SK-N-SH (cell line): Measurements from ENCODE around the gene NPY5R. TPM values are rescaled to one million over a fixed set of nuclear protein-coding genes. Genes with fewer than 3 reads are reported as not detected.

Source experiments
- CTCF ChIA-PET: fragments of 300-600, 350-600 bp; formaldehyde crosslinking; extraction: SDS; loops from one replicate; lab custom pipeline; 2021; lab: Yijun Ruan, JAX
- POLR2A ChIA-PET: fragments of 350-600 bp; sonication (Branson Sonifier 250); formaldehyde crosslinking; extraction: SDS; loops from one replicate; lab custom pipeline; 2020; ENCODE audit warnings: antibody characterized with exemption, inconsistent platforms; lab: Yijun Ruan, JAX
- DNase-seq: peaks from one replicate; pipeline ENCODE4 v3.0.0; 2012
- H2AFZ ChIP-seq: fragments of 200-600 bp; sonication (generic); 2 replicates; pipeline ENCODE4 v1.8.1; 2016; ENCODE audit warnings: antibody characterized with exemption, mild to moderate bottlenecking, low read depth
- H3F3A ChIP-seq: fragments of 200-600 bp; sonication (generic); replicated peaks from 2 replicates; pipeline ENCODE3; 2016; ENCODE audit warnings: antibody characterized with exemption, mild to moderate bottlenecking; ENCODE audit not compliant: insufficient read depth
- H3K27ac ChIP-seq, 2 experiments: fragments of 200-500 bp in 1 of 2; fragments of 200-600 bp in 1 of 2; sonication (Bioruptor generic) in 1 of 2; sonication (generic), shearing (Covaris generic) in 1 of 2; 2 replicates each; pipeline versions ENCODE4 v1.5.1 to v1.6.1; 2014 to 2016; ENCODE audit warnings: low read depth in 2 of 2, inconsistent platforms in 1 of 2, low read length in 1 of 2, mild to moderate bottlenecking in 1 of 2, mixed read lengths in 1 of 2
- H3K27me3 ChIP-seq: fragments of 200-600 bp; sonication (generic), shearing (Covaris generic); 2 replicates; pipeline ENCODE4 v1.6.1; 2016; ENCODE audit warnings: mixed run types; ENCODE audit not compliant: insufficient read depth
- H3K36me3 ChIP-seq, 2 experiments: fragments of 200-500 bp in 1 of 2; fragments of 200-600 bp in 1 of 2; sonication (Bioruptor generic) in 1 of 2; sonication (generic) in 1 of 2; replicated peaks in 1 of 2; 2 replicates each; pipeline versions ENCODE3 to v1.5.1; 2014 to 2016; ENCODE audit warnings: low read length in 1 of 2, mild to moderate bottlenecking in 1 of 2; ENCODE audit not compliant: insufficient read depth in 2 of 2, control insufficient read depth in 1 of 2
- H3K4me1 ChIP-seq, 2 experiments: fragments of 200-500 bp in 1 of 2; fragments of 200-600 bp in 1 of 2; sonication (Bioruptor generic) in 1 of 2; sonication (generic), shearing (Covaris generic) in 1 of 2; 2 replicates each; pipeline versions ENCODE4 v1.5.1 to v1.6.1; 2014 to 2016; ENCODE audit warnings: low read depth in 1 of 2, low read length in 1 of 2, mixed run types in 1 of 2; ENCODE audit not compliant: insufficient read depth in 2 of 2, control insufficient read depth in 1 of 2
- H3K4me2 ChIP-seq: fragments of 200-600 bp; sonication (generic), shearing (Covaris generic); 2 replicates; pipeline ENCODE4 v1.6.1; 2017; ENCODE audit warnings: mixed run types
- H3K4me3 ChIP-seq, 2 experiments: fragments of 200-500 bp in 1 of 2; fragments of 200-600 bp in 1 of 2; sonication (Bioruptor generic) in 1 of 2; sonication (generic), shearing (Covaris generic) in 1 of 2; 2 replicates each; pipeline versions ENCODE4 v1.5.1 to v1.8.1; 2014 to 2016; ENCODE audit warnings: low read depth in 2 of 2, inconsistent platforms in 1 of 2, low read length in 1 of 2, mild to moderate bottlenecking in 1 of 2, mixed read lengths in 1 of 2, moderate library complexity in 1 of 2
- H3K79me2 ChIP-seq: fragments of 200-600 bp; sonication (generic); 2 replicates; pipeline ENCODE4 v1.8.1; 2017; ENCODE audit warnings: mild to moderate bottlenecking; ENCODE audit not compliant: insufficient read depth
- H3K9ac ChIP-seq: fragments of 200-600 bp; sonication (generic); 2 replicates; pipeline ENCODE4 v1.6.1; 2017; ENCODE audit warnings: mixed run types
- H3K9me2 ChIP-seq: fragments of 200-600 bp; sonication (generic); 2 replicates; pipeline ENCODE4 v1.6.1; 2017; ENCODE audit warnings: mixed run types
- H3K9me3 ChIP-seq: fragments of 200-600 bp; sonication (generic); 2 replicates; pipeline ENCODE4 v1.6.1; 2017; ENCODE audit warnings: mixed run types, mild to moderate bottlenecking, moderate library complexity
- H4K20me1 ChIP-seq: fragments of 200-600 bp; sonication (generic); 2 replicates; pipeline ENCODE4 v1.6.1; 2017; ENCODE audit warnings: mild to moderate bottlenecking, mixed run types; ENCODE audit not compliant: insufficient read depth
- EP300 ChIP-seq, 2 experiments: IDR thresholded peaks; 2 replicates each; pipeline versions ENCODE4 v1.4.0 to v1.6.1; 2012; ENCODE audit warnings: borderline replicate concordance in 1 of 2, low read depth in 1 of 2, low read length in 1 of 2
- FOXM1 ChIP-seq: IDR thresholded peaks from 2 replicates; pipeline ENCODE4 v1.4.0; 2012; ENCODE audit warnings: low read depth, mild to moderate bottlenecking
- GABPA ChIP-seq: IDR thresholded peaks from 2 replicates; pipeline ENCODE4 v1.4.0; 2012; ENCODE audit warnings: low read depth, mild to moderate bottlenecking
- GATA2 ChIP-seq: sonication (generic); formaldehyde crosslinking; IDR thresholded peaks from 2 replicates; pipeline ENCODE4 v1.5.0; 2020; ENCODE audit warnings: mild to moderate bottlenecking, missing genetic modification reagents
- RAD21 ChIP-seq: IDR thresholded peaks from 2 replicates; pipeline ENCODE4 v1.6.1; 2012; ENCODE audit warnings: mild to moderate bottlenecking, low read length
- RFX5 ChIP-seq: IDR thresholded peaks from 2 replicates; pipeline ENCODE4 v1.6.1; 2012; ENCODE audit warnings: mild to moderate bottlenecking, improper control_type of control experiment, low read length
- SMC3 ChIP-seq: IDR thresholded peaks from 2 replicates; pipeline ENCODE4 v1.6.1; 2012; ENCODE audit warnings: low read depth, low read length, improper control_type of control experiment
- TAF1 ChIP-seq: IDR thresholded peaks from 2 replicates; pipeline ENCODE4 v1.6.1; 2012; ENCODE audit warnings: low read depth, mild to moderate bottlenecking, low read length, moderate library complexity, borderline replicate concordance
- TEAD4 ChIP-seq: IDR thresholded peaks from 2 replicates; pipeline ENCODE4 v1.4.0; 2012; ENCODE audit warnings: mild to moderate bottlenecking, borderline replicate concordance; ENCODE audit not compliant: insufficient read depth
- WGBS: methylation state at CpG from one replicate; pipeline ENCODE4 v1.1.6; 2017; ENCODE audit warnings: low lambda C conversion rate; 5-methylcytosine and 5-hydroxymethylcytosine counted together
- polyA plus RNA-seq, 3 experiments: library from polyadenylated mRNA; depleted of rRNA; stranded (reverse); fragments of >200 nt; gene quantifications; 2 replicates each; pipeline ENCODE4 v1.2.3, GENCODE V29; 2012
- TF ChIP-seq, protein P1 (sequence below): IDR thresholded peaks from 2 replicates; pipeline ENCODE4 v1.4.0; 2012; ENCODE audit warnings: low read depth, borderline replicate concordance
- TF ChIP-seq, protein P2 (sequence below): IDR thresholded peaks from 2 replicates; pipeline ENCODE4 v1.4.0; 2012; ENCODE audit warnings: low read depth
- TF ChIP-seq, protein P3 (sequence below): IDR thresholded peaks from 2 replicates; pipeline ENCODE4; 2012

Gene NPY5R
- polyA plus RNA-seq, 1 of the 3 experiments (the other 2 are of a cell fraction): not detected

DNA sequence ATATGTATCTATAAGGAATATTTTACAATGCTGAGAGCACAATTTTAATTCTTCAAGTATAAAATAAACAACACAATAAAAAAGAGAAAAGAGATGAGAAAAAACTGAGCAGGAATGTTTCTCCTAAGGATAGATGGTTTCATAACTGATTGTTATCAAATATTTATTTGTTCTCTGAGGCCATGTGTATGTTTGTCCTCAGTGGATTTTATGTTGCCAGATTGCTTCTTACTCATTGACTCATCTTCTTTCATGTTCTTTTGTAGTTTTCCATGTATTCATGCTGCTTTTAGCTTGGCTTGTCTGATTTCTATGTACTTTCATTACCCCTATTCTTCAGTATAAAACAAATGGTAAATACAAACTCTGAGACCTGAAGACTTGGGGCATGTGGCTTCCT, 41.2 kb downstream of the NPY5R start:
- H3K4me3 ChIP-seq: no peak overlapping the region
- no peaks in the 10 kb centered on the region for H3K4me1 ChIP-seq
- CTCF ChIA-PET: no interaction called here
- POLR2A ChIA-PET: no interaction called here
- no peak for DNase-seq
- no peak overlapping the region for H2AFZ ChIP-seq
- peaks cover 5% of the 10 kb centered on the region; the same call in 1 of the 2 replicates for H3K27me3 ChIP-seq
- H3F3A ChIP-seq: no peaks in the 10 kb centered on the region
- no peak overlapping the region for H3K27ac ChIP-seq
- TF ChIP-seq FOXM1 (no peak), RAD21 (no peak), EP300 (IDR thresholded peaks at IDR 0.05; ENCODE audit: borderline replicate concordance in 1 of 2, low read depth in 1 of 2, low read length in 1 of 2) (no peak), TAF1 (no peak), TEAD4 (no peak)
- TF ChIP-seq, protein P1, sequence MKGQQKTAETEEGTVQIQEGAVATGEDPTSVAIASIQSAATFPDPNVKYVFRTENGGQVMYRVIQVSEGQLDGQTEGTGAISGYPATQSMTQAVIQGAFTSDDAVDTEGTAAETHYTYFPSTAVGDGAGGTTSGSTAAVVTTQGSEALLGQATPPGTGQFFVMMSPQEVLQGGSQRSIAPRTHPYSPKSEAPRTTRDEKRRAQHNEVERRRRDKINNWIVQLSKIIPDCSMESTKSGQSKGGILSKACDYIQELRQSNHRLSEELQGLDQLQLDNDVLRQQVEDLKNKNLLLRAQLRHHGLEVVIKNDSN: no peak
- no peaks in the 10 kb centered on the region for H3K9me3 ChIP-seq
- no peaks in the 10 kb centered on the region for H3K36me3 ChIP-seq
- no peaks in the 10 kb centered on the region for H3K79me2 ChIP-seq
- no peaks in the 10 kb centered on the region for H3K9me2 ChIP-seq
- no peak overlapping the region for H3K4me2 ChIP-seq
- H4K20me1 ChIP-seq: no peaks in the 10 kb centered on the region
- no peak overlapping the region for H3K9ac ChIP-seq

DNA sequence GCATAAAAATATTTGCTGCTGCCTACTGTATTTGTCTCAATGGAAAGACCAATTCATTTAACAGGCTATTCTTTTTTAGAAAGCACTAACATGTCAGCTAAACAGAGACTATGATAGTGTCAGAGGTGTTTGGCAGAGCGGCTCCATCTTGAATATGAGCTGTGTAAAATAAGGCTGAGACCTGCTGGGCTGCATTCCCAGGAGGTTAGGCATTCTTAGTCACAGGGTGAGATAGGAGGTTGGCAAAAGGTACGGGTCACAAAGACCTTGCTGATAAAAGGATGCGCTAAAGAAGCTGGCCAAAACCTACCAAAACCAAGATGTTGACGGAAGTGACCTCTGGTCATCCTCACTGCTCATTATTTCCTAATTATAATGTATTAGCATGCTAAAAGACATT, 41.8 kb downstream of the NPY5R start:
- Histone ChIP-seq H3K79me2 (no peaks in the 10 kb centered on the region), H3K4me1 (no peaks in the 10 kb centered on the region), H3K27ac (no peak overlapping the region), H3F3A (no peaks in the 10 kb centered on the region), H3K4me3 (no peak overlapping the region), H3K9me3 (no peaks in the 10 kb centered on the region), H3K36me3 (no peaks in the 10 kb centered on the region), H3K9ac (no peak overlapping the region)
- CTCF ChIA-PET: no interaction called here
- DNase-seq: no peak
- WGBS: 2% methylated on average over 4 of the region's 4 CpGs
- no peak for TF ChIP-seq GABPA
- TF ChIP-seq, all 33 proteins: peak for 0
- peaks cover 5% of the 10 kb centered on the region; the same call in 1 of the 2 replicates for H3K27me3 ChIP-seq
- POLR2A ChIA-PET: no interaction called here
- no peaks in the 10 kb centered on the region for H4K20me1 ChIP-seq
- H3K9me2 ChIP-seq: no peaks in the 10 kb centered on the region
- H3K4me2 ChIP-seq: no peak overlapping the region
- no peak overlapping the region for H2AFZ ChIP-seq

DNA sequence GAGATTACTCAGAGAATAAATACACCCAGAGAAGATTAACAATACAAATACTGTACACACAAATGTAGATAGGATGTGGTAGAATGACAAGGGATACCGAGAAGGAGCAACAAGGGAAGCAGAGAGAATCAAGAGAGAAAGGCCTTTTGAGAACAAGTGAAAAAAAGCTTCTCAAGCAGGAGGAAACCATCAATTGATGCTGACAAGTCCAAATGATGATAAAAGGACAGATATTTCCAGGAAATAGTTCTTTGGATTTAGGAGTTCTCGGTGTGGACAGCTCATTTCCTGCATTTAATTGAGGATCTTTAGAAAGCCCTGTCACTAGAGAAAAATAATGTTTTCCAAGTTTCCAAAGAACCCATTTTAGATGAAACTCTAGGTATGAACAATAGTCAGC, 48.1 kb downstream of the NPY5R start:
- CTCF ChIA-PET: no interaction called here
- WGBS: 6% methylated on average over 2 of the region's 2 CpGs

More for the DNA sequence above, 48.1 kb downstream of the NPY5R start:
- Histone ChIP-seq H3K4me3 (no peak overlapping the region), H3K9me2 (no peaks in the 10 kb centered on the region), H3K9ac (no peak overlapping the region), H3F3A (no peaks in the 10 kb centered on the region), H3K9me3 (no peaks in the 10 kb centered on the region)
- TF ChIP-seq GATA2 (CRISPR knock-in tag): no peak
- TF ChIP-seq, protein P2, sequence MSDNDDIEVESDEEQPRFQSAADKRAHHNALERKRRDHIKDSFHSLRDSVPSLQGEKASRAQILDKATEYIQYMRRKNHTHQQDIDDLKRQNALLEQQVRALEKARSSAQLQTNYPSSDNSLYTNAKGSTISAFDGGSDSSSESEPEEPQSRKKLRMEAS: no peak
- TF ChIP-seq FOXM1: no peak
- TF ChIP-seq, protein P3, sequence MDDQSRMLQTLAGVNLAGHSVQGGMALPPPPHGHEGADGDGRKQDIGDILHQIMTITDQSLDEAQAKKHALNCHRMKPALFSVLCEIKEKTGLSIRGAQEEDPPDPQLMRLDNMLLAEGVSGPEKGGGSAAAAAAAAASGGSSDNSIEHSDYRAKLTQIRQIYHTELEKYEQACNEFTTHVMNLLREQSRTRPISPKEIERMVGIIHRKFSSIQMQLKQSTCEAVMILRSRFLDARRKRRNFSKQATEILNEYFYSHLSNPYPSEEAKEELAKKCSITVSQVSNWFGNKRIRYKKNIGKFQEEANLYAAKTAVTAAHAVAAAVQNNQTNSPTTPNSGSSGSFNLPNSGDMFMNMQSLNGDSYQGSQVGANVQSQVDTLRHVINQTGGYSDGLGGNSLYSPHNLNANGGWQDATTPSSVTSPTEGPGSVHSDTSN: no peak
- TF ChIP-seq RFX5: no peak
- TF ChIP-seq SMC3: no peak
- TF ChIP-seq, protein P1: no peak
- TF ChIP-seq RAD21: no peak
- TF ChIP-seq, all 33 proteins: peak for 0
- peaks cover 5% of the 10 kb centered on the region; the same call in 1 of the 2 replicates for H3K27me3 ChIP-seq
- no peaks in the 10 kb centered on the region for H4K20me1 ChIP-seq
- no peak overlapping the region for H3K4me2 ChIP-seq
- H3K4me1 ChIP-seq: peaks cover 0 to 6% of the 10 kb centered on the region in 2 experiments; a peak in 1 of 4 replicates
- no peaks in the 10 kb centered on the region for H3K36me3 ChIP-seq
- POLR2A ChIA-PET: no interaction called here
- DNase-seq: no peak
- no peak overlapping the region for H2AFZ ChIP-seq
- no peaks in the 10 kb centered on the region for H3K79me2 ChIP-seq
- no peak overlapping the region for H3K27ac ChIP-seq
